ENCODE data around the gene CRHR1.

CRHR1 gene

GRCh38 chr17:45759761-45760160, 24.4 kb upstream of the CRHR1 start:
- no peak for DNase-seq

- DNase-seq = no peak
Measured at GRCh38 chr17:45761957-45762565, 22.1 kb upstream of the CRHR1 start.

GRCh38 chr17:45763182-45763581, 20.9 kb upstream of the CRHR1 start:
- no peak for DNase-seq

- DNase-seq = no peak
Measured at GRCh38 chr17:45764479-45764878, 19.6 kb upstream of the CRHR1 start.

- DNase-seq = no peak
Measured at GRCh38 chr17:45768000-45768399, 16.1 kb upstream of the CRHR1 start.

GRCh38 chr17:45770632-45771270, 13.4 kb upstream of the CRHR1 start:
- DNase-seq = no peak

GRCh38 chr17:45771271-45771959, 12.7 kb upstream of the CRHR1 start:
- DNase-seq = no peak

GRCh38 chr17:45775148-45775547, 9.0 kb upstream of the CRHR1 start:
- DNase-seq = no peak

- no peak for DNase-seq
Measured at GRCh38 chr17:45775576-45776011, 8.5 kb upstream of the CRHR1 start.

- DNase-seq = no peak
Measured at GRCh38 chr17:45776896-45777295, 7.2 kb upstream of the CRHR1 start.

GRCh38 chr17:45777388-45777787, 6.7 kb upstream of the CRHR1 start:
- DNase-seq = no peak

- no peak for DNase-seq
Measured at GRCh38 chr17:45780921-45781320, 3.2 kb upstream of the CRHR1 start.

- no peak for DNase-seq
Measured at GRCh38 chr17:45782889-45783592, 1.1 kb upstream of the CRHR1 start.

- no peak for DNase-seq
Measured at GRCh38 chr17:45783593-45784292, 377 bp upstream of the CRHR1 start.

- DNase-seq = no peak
Measured at GRCh38 chr17:45784741-45785479, 790 bp downstream of the CRHR1 start.

GRCh38 chr17:45785480-45786193, 1.5 kb downstream of the CRHR1 start:
- DNase-seq = no peak

GRCh38 chr17:45786349-45786748, 2.2 kb downstream of the CRHR1 start:
- no peak for DNase-seq

- DNase-seq = no peak
Measured at GRCh38 chr17:45787044-45787443, 2.9 kb downstream of the CRHR1 start.

- no peak for DNase-seq
Measured at GRCh38 chr17:45787656-45788055, 3.5 kb downstream of the CRHR1 start.

GRCh38 chr17:45788057-45788456, 3.9 kb downstream of the CRHR1 start:
- no peak for DNase-seq

- no peak for DNase-seq
Measured at GRCh38 chr17:45789874-45790273, 5.8 kb downstream of the CRHR1 start.
